Measurements from ENCODE around the gene ARPC5. TPM values are rescaled to one million over a fixed set of nuclear protein-coding genes. Genes with fewer than 3 reads are reported as not detected.

ARPC5 gene
- total and polyA plus RNA-seq, 2 of the 8 experiments (the other 6 are each of a cell fraction or from before 2014, with no cell fraction given) = 24.0 to 60.8 TPM

DNA sequence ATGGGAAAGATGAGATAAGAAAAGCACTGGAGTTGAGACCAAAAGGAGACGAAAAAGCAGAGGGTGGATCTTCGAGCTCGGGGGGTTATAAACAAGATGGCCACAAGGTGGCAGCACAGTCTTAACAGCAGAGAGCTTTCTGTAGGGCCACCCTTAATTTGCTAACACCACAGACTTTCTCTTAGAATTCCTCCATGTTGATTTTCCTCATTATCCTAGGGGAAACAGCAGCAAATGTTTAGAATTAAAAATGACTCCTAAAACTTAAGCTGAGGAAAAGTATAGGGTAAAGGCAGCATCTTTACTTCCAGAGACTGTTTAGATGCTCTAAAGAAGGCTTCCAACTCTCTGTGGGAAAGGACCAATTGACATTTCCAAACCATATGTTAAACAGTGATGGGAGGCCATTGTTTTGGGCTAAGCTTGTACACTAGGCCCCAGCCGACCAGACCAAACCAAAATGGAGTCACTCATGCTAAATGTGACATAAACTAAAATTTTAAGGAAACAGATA is 20.0 kb upstream of the ARPC5 start (continued):
- TF ChIP-seq EP300 (IDR thresholded peaks at IDR 0.05; ENCODE audit: borderline replicate concordance in 1 of 2, low read depth in 2 of 2, low read length in 2 of 2) (no peak), SAP30 (IDR thresholded peaks at IDR 0.05; ENCODE audit: insufficient read depth, insufficient replicate concordance, low read length) (no peak)
